Measurements from ENCODE around the gene ACTG1. TPM values are rescaled to one million over a fixed set of nuclear protein-coding genes. Genes with fewer than 3 reads are reported as not detected.

The ACTG1 gene
- total RNA-seq, 2 donors from 2014 or later: 3,767 to 4,413 TPM

GRCh38 chr17:81511554-81511803 is 1.1 kb downstream of the ACTG1 start:
- no peak for DNase-seq
- no peak for ATAC-seq
- intact Hi-C loops (cut with DNase I, micrococcal nuclease): no loop called here

GRCh38 chr17:81510785-81511553 is 1.6 kb downstream of the ACTG1 start:
- DNase-seq (peak; percentile 37 to 52), ATAC-seq (no peak)
- intact Hi-C loops (cut with DNase I, micrococcal nuclease): no loop called here

GRCh38 chr17:81509972-81510784 is 2.4 kb downstream of the ACTG1 start:
- intact Hi-C loops (cut with DNase I, micrococcal nuclease): no loop called here
- peak in 1 of 2 donors; percentile 19 for DNase-seq
- ATAC-seq: no peak

GRCh38 chr17:81509207-81509971 is 3.2 kb downstream of the ACTG1 start:
- no peak for DNase-seq
- intact Hi-C loops (cut with DNase I, micrococcal nuclease): no loop called here
- ATAC-seq: peak; percentile 6

- ATAC-seq (peak; percentile 4), DNase-seq (no peak)
- intact Hi-C loops (cut with DNase I, micrococcal nuclease): no loop called here
These were observed 3.9 kb downstream of the ACTG1 start for GRCh38 chr17:81508639-81509206.

- no peak for ATAC-seq
- no peak for DNase-seq
- intact Hi-C loops (cut with DNase I, micrococcal nuclease): no loop called here
These were observed 9.0 kb downstream of the ACTG1 start for GRCh38 chr17:81503619-81504018.

GRCh38 chr17:81502471-81503017 is 10.1 kb downstream of the ACTG1 start:
- intact Hi-C loops (cut with DNase I, micrococcal nuclease): no loop called here
- no peak for ATAC-seq
- DNase-seq: no peak

GRCh38 chr17:81500047-81500446 is 12.6 kb downstream of the ACTG1 start:
- intact Hi-C loops (cut with DNase I, micrococcal nuclease): no loop called here
- ATAC-seq: no peak
- DNase-seq: no peak

- intact Hi-C loops (cut with DNase I, micrococcal nuclease): no loop called here
- DNase-seq: no peak
- no peak for ATAC-seq
These were observed 13.0 kb downstream of the ACTG1 start for GRCh38 chr17:81499601-81499970.

GRCh38 chr17:81498953-81499600 is 13.5 kb downstream of the ACTG1 start:
- no peak for DNase-seq
- intact Hi-C loops (cut with DNase I, micrococcal nuclease): no loop called here
- no peak for ATAC-seq

GRCh38 chr17:81494626-81495377 is 17.8 kb downstream of the ACTG1 start:
- DNase-seq: no peak
- intact Hi-C loops (cut with DNase I, micrococcal nuclease): no loop called here
- peak; percentile 70 for ATAC-seq

GRCh38 chr17:81493198-81494038 is 19.2 kb downstream of the ACTG1 start:
- intact Hi-C loops (cut with DNase I, micrococcal nuclease): no loop called here
- ATAC-seq: no peak
- no peak for DNase-seq

GRCh38 chr17:81492706-81493105 is 19.9 kb downstream of the ACTG1 start:
- intact Hi-C loops (cut with DNase I, micrococcal nuclease): no loop called here
- no peak for ATAC-seq

GRCh38 chr17:81492202-81492601 is 20.4 kb downstream of the ACTG1 start:
- intact Hi-C loops (cut with DNase I, micrococcal nuclease): no loop called here
- no peak for DNase-seq
- no peak for ATAC-seq

More at GRCh38 chr17:81492706-81493105, 19.9 kb downstream of the ACTG1 start:
- DNase-seq: no peak

- ATAC-seq (no peak), DNase-seq (no peak)
- intact Hi-C loops (cut with DNase I, micrococcal nuclease): no loop called here
These were observed 20.8 kb downstream of the ACTG1 start for GRCh38 chr17:81491761-81492160.

- intact Hi-C loops (cut with DNase I, micrococcal nuclease): no loop called here
- DNase-seq (peak; percentile 53 to 61), ATAC-seq (peak; percentile 39)
These were observed 21.4 kb downstream of the ACTG1 start for GRCh38 chr17:81491181-81491581.

All from left colon (tissue), 2 donors.